Thoracic aorta (tissue), 2 donors: ENCODE data around the gene TMCC1. TPM values are rescaled to one million over a fixed set of nuclear protein-coding genes. Genes with fewer than 3 reads are reported as not detected.
"Not testable (repeated sequence)": the region's sequence is repeated elsewhere in the genome, so short reads cannot be mapped to it uniquely, and the experiment has no call there.

Experiments used
- ATAC-seq: fragments of 150-250 bp; one replicate; pipeline ENCODE4 v1.8.0; 2017; ENCODE audit warnings: low read depth; ENCODE audit not compliant: insufficient number of reproducible peaks, low FRiP score
- DNase-seq: peaks from one replicate; pipeline ENCODE4 v3.0.0-alpha.2; 2020; ENCODE audit warnings: low spot score
- H3K27ac ChIP-seq, 2 donors: fragments of 200-600 bp; sonication (generic); 1 replicate in 1 of 2; 2 replicates in 1 of 2; pipeline ENCODE4 v1.5.1; 2016; ENCODE audit warnings: mild to moderate bottlenecking in 2 of 2, moderate library complexity in 2 of 2
- H3K27me3 ChIP-seq: fragments of 200-600 bp; sonication (generic); replicated peaks from 2 replicates; pipeline ENCODE4 v1.6.0; 2016; ENCODE audit warnings: mild to moderate bottlenecking; ENCODE audit not compliant: insufficient read depth
- H3K36me3 ChIP-seq: fragments of 200-600 bp; sonication (generic); one replicate; pipeline ENCODE4 v1.5.1; 2016
- H3K4me1 ChIP-seq, 2 donors: fragments of 200-600 bp; sonication (generic); 1 replicate in 1 of 2; 2 replicates in 1 of 2; pipeline versions ENCODE4 v1.5.1 to v1.6.0; 2016; ENCODE audit warnings: low read depth in 2 of 2, mild to moderate bottlenecking in 1 of 2; ENCODE audit not compliant: control insufficient read depth in 1 of 2
- H3K4me3 ChIP-seq: fragments of 200-600 bp; sonication (generic); 2 replicates; pipeline ENCODE4 v1.5.1; 2016; ENCODE audit warnings: mild to moderate bottlenecking
- H3K9me3 ChIP-seq: fragments of 200-600 bp; sonication (generic); 2 replicates; pipeline ENCODE4 v1.5.1; 2016
- CTCF ChIP-seq: fragments of 200-600 bp; sonication (generic); IDR thresholded peaks from one replicate; pipeline ENCODE4 v1.5.1; 2019; ENCODE audit warnings: antibody characterized with exemption
- total RNA-seq, 2 donors: library from RNA; depleted of rRNA; stranded (reverse); fragments of >200 nt; gene quantifications; one replicate each; pipeline versions ENCODE4 v1.1.0 to v1.2.3, GENCODE V29; 2016

TMCC1 gene
- total RNA-seq, 2 donors from 2014 or later, result 16.9 to 17.7 TPM

GRCh38 chr3:129611812-129612533 is 281.5 kb downstream of the TMCC1 start:
- ATAC-seq (peak; percentile 11), DNase-seq (no peak)
- no peaks in the 10 kb centered on the region for H3K9me3 ChIP-seq
- TF ChIP-seq CTCF, result no peak
- peak overlapping the region; percentile 67 to 70 for H3K27ac ChIP-seq
- peaks cover 66 to 71% of the 10 kb centered on the region in 2 donors for H3K4me1 ChIP-seq
- no peaks in the 10 kb centered on the region for H3K27me3 ChIP-seq
- peak overlapping the region; percentile 25 for H3K4me3 ChIP-seq
- H3K36me3 ChIP-seq, result no peaks in the 10 kb centered on the region

GRCh38 chr3:129611446-129611800 is 282.1 kb downstream of the TMCC1 start:
- no peak for TF ChIP-seq CTCF
- H3K4me1 ChIP-seq, result peaks cover 63 to 69% of the 10 kb centered on the region in 2 donors
- H3K27me3 ChIP-seq, result no peaks in the 10 kb centered on the region
- no peaks in the 10 kb centered on the region for H3K9me3 ChIP-seq
- no peak for DNase-seq
- no peaks in the 10 kb centered on the region for H3K36me3 ChIP-seq
- peak overlapping the region; percentile 67 to 70 for H3K27ac ChIP-seq
- H3K4me3 ChIP-seq, result peak overlapping the region; percentile 25
- ATAC-seq, result no peak

GRCh38 chr3:129610794-129611445 is 282.6 kb downstream of the TMCC1 start:
- ATAC-seq, H3K9me3 ChIP-seq, H3K36me3 ChIP-seq, H3K4me3 ChIP-seq, DNase-seq, H3K27me3 ChIP-seq: not testable (repeated sequence)
- H3K4me1 ChIP-seq, result peaks cover 58 to 64% of the 10 kb centered on the region in 2 donors
- H3K27ac ChIP-seq, result peak overlapping the region; percentile 67 to 70

GRCh38 chr3:129610276-129610675 is 283.2 kb downstream of the TMCC1 start:
- Histone ChIP-seq H3K4me1 (peaks cover 53 to 59% of the 10 kb centered on the region in 2 donors), H3K4me3 (no peak overlapping the region), H3K36me3 (no peaks in the 10 kb centered on the region), H3K27me3 (no peaks in the 10 kb centered on the region), H3K27ac (peak overlapping the region in 1 of 2 donors; percentile 94), H3K9me3 (no peaks in the 10 kb centered on the region)
- no peak for ATAC-seq
- DNase-seq, result no peak
- no peak for TF ChIP-seq CTCF

GRCh38 chr3:129609591-129610182 is 283.8 kb downstream of the TMCC1 start:
- no peaks in the 10 kb centered on the region for H3K27me3 ChIP-seq
- ATAC-seq (no peak), DNase-seq (no peak)
- H3K36me3 ChIP-seq, result no peaks in the 10 kb centered on the region
- peaks cover 48 to 57% of the 10 kb centered on the region in 2 donors for H3K4me1 ChIP-seq
- H3K9me3 ChIP-seq, result no peaks in the 10 kb centered on the region
- no peak overlapping the region for H3K4me3 ChIP-seq
- TF ChIP-seq CTCF, result no peak
- H3K27ac ChIP-seq, result peak overlapping the region; percentile 30 to 94
